Measurements from ENCODE around the gene PCBP2. TPM values are rescaled to one million over a fixed set of nuclear protein-coding genes. Genes with fewer than 3 reads are reported as not detected.
"Not testable (repeated sequence)": the region's sequence is repeated elsewhere in the genome, so short reads cannot be mapped to it uniquely, and the experiment has no call there.

The PCBP2 gene
- total RNA-seq, 1 donor from 2014 or later, result 503 TPM

GRCh38 chr12:53464685-53465418 lies 12.9 kb downstream of the PCBP2 start:
- ATAC-seq (ENCODE audit: poor library complexity) (no peak), DNase-seq (no peak)
- intact Hi-C loops (cut with DNase I), result loop anchor here (5.0 kb wide), 1 partner anchor 32 kb away; the partner anchor contains the start of gene MAP3K12

GRCh38 chr12:53465679-53466078 lies 13.8 kb downstream of the PCBP2 start:
- ATAC-seq (ENCODE audit: poor library complexity), result no peak
- intact Hi-C loops (cut with DNase I), result no loop called here
- no peak for DNase-seq

- intact Hi-C loops (cut with DNase I), result no loop called here
- no peak for ATAC-seq (ENCODE audit: poor library complexity)
- no peak for DNase-seq
Observed at GRCh38 chr12:53466640-53467039, 14.7 kb downstream of the PCBP2 start.

GRCh38 chr12:53467082-53467481 lies 15.2 kb downstream of the PCBP2 start:
- no peak for ATAC-seq (ENCODE audit: poor library complexity)
- intact Hi-C loops (cut with DNase I), result no loop called here
- DNase-seq, result no peak

- DNase-seq (no peak), ATAC-seq (ENCODE audit: poor library complexity) (no peak)
- intact Hi-C loops (cut with DNase I), result no loop called here
Observed at GRCh38 chr12:53467880-53468279, 16.0 kb downstream of the PCBP2 start.

GRCh38 chr12:53468282-53468681 lies 16.4 kb downstream of the PCBP2 start:
- ATAC-seq (ENCODE audit: poor library complexity), result no peak
- DNase-seq, result no peak
- intact Hi-C loops (cut with DNase I), result no loop called here

GRCh38 chr12:53472056-53472582 lies 20.2 kb downstream of the PCBP2 start:
- DNase-seq (no peak), ATAC-seq (ENCODE audit: poor library complexity) (no peak)
- intact Hi-C loops (cut with DNase I), result no loop called here

GRCh38 chr12:53474077-53474476 lies 22.2 kb downstream of the PCBP2 start:
- DNase-seq, result no peak
- intact Hi-C loops (cut with DNase I), result no loop called here
- no peak for ATAC-seq (ENCODE audit: poor library complexity)

- intact Hi-C loops (cut with DNase I), result no loop called here
- ATAC-seq (ENCODE audit: poor library complexity), result no peak
- no peak for DNase-seq
Observed at GRCh38 chr12:53474819-53475218, 22.9 kb downstream of the PCBP2 start.

GRCh38 chr12:53476769-53477209 lies 24.9 kb downstream of the PCBP2 start:
- no peak for DNase-seq
- peak; percentile 44 for ATAC-seq (ENCODE audit: poor library complexity)
- intact Hi-C loops (cut with DNase I), result no loop called here

GRCh38 chr12:53478865-53479264 lies 27.0 kb downstream of the PCBP2 start:
- DNase-seq (no peak), ATAC-seq (ENCODE audit: poor library complexity) (no peak)
- intact Hi-C loops (cut with DNase I), result no loop called here

GRCh38 chr12:53479331-53479730 lies 27.4 kb downstream of the PCBP2 start:
- ATAC-seq (ENCODE audit: poor library complexity) (no peak), DNase-seq (no peak)
- intact Hi-C loops (cut with DNase I), result no loop called here

- ATAC-seq (ENCODE audit: poor library complexity) (no peak), DNase-seq (no peak)
Observed at GRCh38 chr12:53480491-53481442, 28.9 kb downstream of the PCBP2 start.

GRCh38 chr12:53481458-53481857 lies 29.6 kb downstream of the PCBP2 start:
- intact Hi-C loops (cut with DNase I); DNase-seq; ATAC-seq (ENCODE audit: poor library complexity): not testable (repeated sequence)

More at GRCh38 chr12:53480491-53481442, 28.9 kb downstream of the PCBP2 start:
- intact Hi-C loops (cut with DNase I), result no loop called here

GRCh38 chr12:53481939-53482586 lies 30.2 kb downstream of the PCBP2 start:
- intact Hi-C loops (cut with DNase I), result no loop called here
- ATAC-seq (ENCODE audit: poor library complexity), result peak; percentile 19
- no peak for DNase-seq

GRCh38 chr12:53482626-53483168 lies 30.8 kb downstream of the PCBP2 start:
- intact Hi-C loops (cut with DNase I), result no loop called here
- ATAC-seq (ENCODE audit: poor library complexity) (peak; percentile 9), DNase-seq (no peak)

- DNase-seq (no peak), ATAC-seq (ENCODE audit: poor library complexity) (peak; percentile 11)
- intact Hi-C loops (cut with DNase I), result no loop called here
Observed at GRCh38 chr12:53483225-53483978, 31.5 kb downstream of the PCBP2 start.

- intact Hi-C loops (cut with DNase I), result no loop called here
- no peak for ATAC-seq (ENCODE audit: poor library complexity)
- DNase-seq, result no peak
Observed at GRCh38 chr12:53483979-53484377, 32.1 kb downstream of the PCBP2 start.

All from Right ventricle myocardium superior (tissue), 1 donor.